Peyer's patch (tissue), 4 donors: ENCODE data around the gene EVPLL.
"Not testable (repeated sequence)": the region's sequence is repeated elsewhere in the genome, so short reads cannot be mapped to it uniquely, and the experiment has no call there.

Experiments used
- CTCF ChIP-seq, 6 experiments: fragments of 450-650 bp in 4 of 6; fragments of 200-600 bp in 2 of 6; sonication (generic) in 1 of 6; IDR thresholded peaks; one replicate each; pipeline ENCODE4 v1.5.1; 2017 to 2019; ENCODE audit warnings: antibody characterized with exemption in 6 of 6, mild to moderate bottlenecking in 3 of 6, moderate library complexity in 1 of 6
- POLR2A ChIP-seq, 2 donors: fragments of 450-650 bp; IDR thresholded peaks; one replicate each; pipeline ENCODE4 v1.5.1; 2017; ENCODE audit warnings: antibody characterized with exemption in 2 of 2, mild to moderate bottlenecking in 2 of 2, moderate library complexity in 2 of 2

- TF ChIP-seq POLR2A, CTCF (IDR thresholded peaks at IDR 0.05): not testable (repeated sequence)
Measured at GRCh38 chr17:18408906-18409305, 31.3 kb downstream of the EVPLL start.
